GM13977 (cell line): Measurements from ENCODE around the gene CACNG4.

Experiments
- DNase-seq: peaks from one replicate; pipeline ENCODE4 v3.0.0; 2012; ENCODE audit warnings: low spot score
- in situ Hi-C: fragments of 300-500 bp; cut with MboI; formaldehyde crosslinking; loops from one replicate; pipeline ENCODE4 v1.12.0; 2022; ENCODE audit warnings: low sequenced_read_pairs, low pct_unique_long_range_greater_than_20kb, mixed read lengths, inconsistent platforms; ENCODE audit not compliant: unreplicated experiment
- TF ChIP-seq, protein P1 (sequence below): IDR thresholded peaks from 2 replicates; pipeline ENCODE4 v1.5.1; 2012; ENCODE audit warnings: mild to moderate bottlenecking, control low read depth; ENCODE audit not compliant: insufficient read depth; ENCODE audit errors: extremely low read depth, missing control alignments

The CACNG4 gene

DNA sequence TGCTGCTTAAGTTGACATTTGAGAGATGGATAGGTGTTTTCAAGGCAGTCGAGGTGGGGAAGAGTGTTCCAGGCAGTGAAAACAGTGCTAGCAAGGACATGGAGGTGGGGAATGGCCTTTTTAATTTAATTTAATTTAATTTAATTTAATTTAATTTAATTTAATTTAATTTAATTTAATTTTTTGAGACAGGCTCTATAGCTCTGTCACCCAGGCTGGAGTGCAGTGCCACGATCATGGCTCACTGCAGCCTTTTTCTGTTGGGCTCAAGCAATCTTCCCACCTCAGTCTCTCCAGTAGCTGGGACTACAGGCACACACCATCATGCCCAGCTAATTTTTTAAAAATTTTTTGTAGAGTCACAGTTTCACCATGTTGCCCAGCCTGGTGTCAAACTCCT lies 32.2 kb upstream of the CACNG4 start:
- DNase-seq = no peak
- in situ Hi-C loops = no loop called here
- TF ChIP-seq, protein P1, sequence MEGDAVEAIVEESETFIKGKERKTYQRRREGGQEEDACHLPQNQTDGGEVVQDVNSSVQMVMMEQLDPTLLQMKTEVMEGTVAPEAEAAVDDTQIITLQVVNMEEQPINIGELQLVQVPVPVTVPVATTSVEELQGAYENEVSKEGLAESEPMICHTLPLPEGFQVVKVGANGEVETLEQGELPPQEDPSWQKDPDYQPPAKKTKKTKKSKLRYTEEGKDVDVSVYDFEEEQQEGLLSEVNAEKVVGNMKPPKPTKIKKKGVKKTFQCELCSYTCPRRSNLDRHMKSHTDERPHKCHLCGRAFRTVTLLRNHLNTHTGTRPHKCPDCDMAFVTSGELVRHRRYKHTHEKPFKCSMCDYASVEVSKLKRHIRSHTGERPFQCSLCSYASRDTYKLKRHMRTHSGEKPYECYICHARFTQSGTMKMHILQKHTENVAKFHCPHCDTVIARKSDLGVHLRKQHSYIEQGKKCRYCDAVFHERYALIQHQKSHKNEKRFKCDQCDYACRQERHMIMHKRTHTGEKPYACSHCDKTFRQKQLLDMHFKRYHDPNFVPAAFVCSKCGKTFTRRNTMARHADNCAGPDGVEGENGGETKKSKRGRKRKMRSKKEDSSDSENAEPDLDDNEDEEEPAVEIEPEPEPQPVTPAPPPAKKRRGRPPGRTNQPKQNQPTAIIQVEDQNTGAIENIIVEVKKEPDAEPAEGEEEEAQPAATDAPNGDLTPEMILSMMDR = no peak

DNA sequence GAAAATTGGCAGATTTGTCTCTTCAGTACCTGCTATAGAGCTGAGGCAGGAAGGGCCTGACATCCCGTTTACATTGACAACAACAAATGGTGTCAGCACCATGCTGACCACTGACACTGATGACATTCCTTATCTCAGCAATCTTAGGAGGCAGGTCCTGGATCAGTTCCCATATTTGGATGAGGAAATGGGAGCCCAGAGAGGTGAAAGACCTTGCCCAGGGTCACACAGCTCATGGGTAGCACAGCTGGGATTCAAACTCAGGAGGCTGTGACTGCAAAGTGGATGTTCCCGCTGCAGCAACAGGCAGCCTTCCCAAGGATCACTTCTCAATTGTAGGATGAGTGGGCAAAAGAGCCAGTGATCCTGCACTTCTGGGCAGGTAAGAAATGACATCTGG lies 30.5 kb upstream of the CACNG4 start:
- in situ Hi-C loops = no loop called here
- DNase-seq = no peak
- TF ChIP-seq, protein P1 = no peak

DNA sequence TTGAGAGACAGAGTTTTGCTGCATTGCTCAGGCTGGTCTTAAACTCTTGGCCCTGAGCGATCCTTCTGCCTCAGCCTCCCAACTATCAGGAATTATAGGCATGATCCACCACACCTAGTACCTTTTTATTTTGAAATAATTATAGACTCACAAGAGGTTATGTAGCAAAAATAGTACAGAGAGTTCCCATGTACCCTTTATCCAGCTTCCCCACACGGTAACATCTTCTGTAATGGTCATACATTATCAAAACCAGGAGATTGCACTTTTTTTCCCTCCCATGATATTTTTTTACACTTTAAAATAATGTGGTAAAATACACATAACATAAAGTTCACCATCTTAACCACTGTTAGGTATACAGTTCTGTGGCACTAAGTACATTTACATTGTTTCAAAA lies 28.8 kb upstream of the CACNG4 start:
- in situ Hi-C loops = no loop called here
- no peak for DNase-seq
- TF ChIP-seq, protein P1 = no peak

DNA sequence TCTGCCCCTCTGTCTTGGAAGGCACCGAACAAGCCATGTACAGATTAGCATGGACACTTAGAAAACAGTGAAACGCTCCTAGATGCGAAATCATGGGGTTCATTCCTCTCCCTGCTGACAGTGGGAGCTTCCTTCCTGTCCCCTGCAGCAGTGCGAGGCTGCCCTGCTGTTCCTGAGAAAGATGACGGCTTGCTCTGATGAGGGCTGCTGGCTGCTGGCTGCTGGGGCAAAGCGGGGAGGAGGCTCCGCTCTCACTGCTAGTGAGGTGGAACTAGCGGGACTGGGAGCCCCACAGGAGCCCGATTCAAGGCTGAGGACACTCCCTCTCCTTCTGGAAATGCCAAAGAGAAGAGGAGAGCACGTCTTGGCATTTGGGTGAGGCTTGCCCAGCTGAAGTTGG lies 25.9 kb upstream of the CACNG4 start:
- in situ Hi-C loops = no loop called here
- TF ChIP-seq, protein P1 = no peak

DNA sequence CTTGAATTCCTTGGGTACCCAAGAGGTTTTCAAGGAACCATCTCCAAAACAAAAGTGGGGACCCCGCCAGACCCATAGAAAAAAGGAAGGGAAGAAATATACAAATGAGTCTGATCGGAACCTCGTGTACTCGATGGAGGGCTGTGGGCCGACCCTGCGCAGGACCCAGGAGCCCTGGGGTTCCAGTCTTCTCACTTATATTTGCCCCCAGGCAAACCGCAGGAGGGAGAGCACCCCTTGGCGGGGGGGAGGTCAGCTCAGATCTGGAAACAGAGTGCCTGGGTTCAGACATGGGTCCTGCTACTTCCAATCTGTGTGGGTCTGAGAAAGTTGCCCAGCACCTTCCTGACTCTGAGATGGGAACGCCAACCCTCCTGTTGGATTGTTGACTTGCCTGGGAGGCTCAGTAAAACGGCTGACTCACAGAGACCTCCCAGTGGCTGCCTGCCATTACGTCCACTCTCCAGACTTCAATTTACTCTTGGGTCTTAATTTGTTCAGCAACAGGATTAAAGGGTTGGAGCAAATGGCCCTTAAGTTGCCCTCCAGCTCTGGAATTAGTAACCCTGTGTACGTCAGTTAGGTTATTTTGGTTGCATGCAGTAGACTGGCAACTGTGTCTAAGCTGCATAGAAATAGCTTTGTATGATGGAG lies 24.9 kb upstream of the CACNG4 start:
- TF ChIP-seq, protein P1 = no peak
- in situ Hi-C loops = no loop called here
- no peak for DNase-seq

More for the DNA sequence above, 25.9 kb upstream of the CACNG4 start:
- DNase-seq = no peak

DNA sequence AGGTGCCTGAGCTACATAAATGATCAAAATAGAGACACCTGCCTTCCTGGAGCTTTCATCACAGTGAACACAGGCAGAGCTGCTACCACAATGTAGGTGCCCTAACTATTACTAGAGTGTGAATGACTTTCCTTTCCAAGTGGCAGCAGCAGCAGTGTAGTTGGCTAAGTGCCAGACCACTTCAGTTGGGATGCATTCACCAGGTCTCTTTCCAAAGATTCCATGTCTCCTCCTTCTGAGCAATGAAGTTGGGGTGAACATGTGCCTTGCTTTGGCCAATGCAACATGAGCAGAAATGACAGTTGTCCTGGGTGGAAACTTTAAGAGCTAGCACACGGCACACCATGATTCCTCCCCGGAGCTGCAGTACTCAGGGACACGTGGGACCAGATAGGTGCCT lies 23.3 kb upstream of the CACNG4 start:
- in situ Hi-C loops = no loop called here
- TF ChIP-seq, protein P1 = no peak
- DNase-seq = no peak

DNA sequence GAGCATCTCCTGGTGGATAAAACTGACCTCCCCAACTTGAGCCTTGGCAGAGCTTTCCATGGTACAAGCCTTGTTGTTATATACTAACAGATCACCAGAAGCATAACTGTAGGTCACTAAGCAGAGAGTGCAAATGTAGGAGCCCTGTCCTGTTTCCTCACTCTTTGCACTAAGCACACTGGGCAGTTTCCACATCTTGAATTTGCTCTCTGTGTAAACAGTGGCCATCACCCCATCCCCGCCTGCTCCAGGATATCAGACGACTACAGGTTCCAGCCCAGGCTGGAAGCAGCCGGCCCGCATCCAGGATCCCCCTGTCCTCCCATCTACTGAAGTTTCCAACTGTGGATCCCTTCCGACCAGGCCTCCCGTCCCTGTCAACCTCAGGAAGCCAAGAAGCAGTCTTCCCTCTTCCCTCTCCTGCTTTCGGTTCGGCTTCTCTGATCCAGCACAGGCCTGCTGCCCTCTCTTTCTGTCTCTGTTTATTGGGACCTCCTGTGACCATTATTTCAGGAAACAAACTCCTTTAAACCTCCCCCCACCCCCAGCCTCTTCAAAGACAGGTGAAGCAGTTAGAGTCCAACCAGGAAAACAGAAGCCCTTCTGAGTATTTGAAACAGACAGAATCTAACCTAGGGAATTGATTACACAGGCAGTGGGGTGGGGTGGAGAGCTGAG lies 22.6 kb upstream of the CACNG4 start:
- DNase-seq = no peak

More for the DNA sequence above, 22.6 kb upstream of the CACNG4 start:
- in situ Hi-C loops = no loop called here
- TF ChIP-seq, protein P1 = no peak
